Cardiac fibroblast (primary cell): ENCODE measurements around the gene PFN2.

Experiments
- DNase-seq, 2 donors: peaks; one replicate each; pipeline versions ENCODE4 v3.0.0 to v3.0.0-alpha.2; 2010; ENCODE audit warnings: low read depth in 2 of 2
- H3K4me3 ChIP-seq, 2 donors: replicated peaks in 1 of 2; 1 replicate in 1 of 2; 2 replicates in 1 of 2; pipeline ENCODE4 v1.5.1; 2011; ENCODE audit warnings: low read depth in 2 of 2, low read length in 2 of 2, mild to moderate bottlenecking in 2 of 2, moderate library complexity in 1 of 2
- TF ChIP-seq, protein P1 (sequence below): IDR thresholded peaks from one replicate; pipeline ENCODE4 v1.5.1; 2011; ENCODE audit warnings: low read depth, mild to moderate bottlenecking, low read length, inconsistent platforms

The PFN2 gene, protein sequence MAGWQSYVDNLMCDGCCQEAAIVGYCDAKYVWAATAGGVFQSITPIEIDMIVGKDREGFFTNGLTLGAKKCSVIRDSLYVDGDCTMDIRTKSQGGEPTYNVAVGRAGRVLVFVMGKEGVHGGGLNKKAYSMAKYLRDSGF

DNA sequence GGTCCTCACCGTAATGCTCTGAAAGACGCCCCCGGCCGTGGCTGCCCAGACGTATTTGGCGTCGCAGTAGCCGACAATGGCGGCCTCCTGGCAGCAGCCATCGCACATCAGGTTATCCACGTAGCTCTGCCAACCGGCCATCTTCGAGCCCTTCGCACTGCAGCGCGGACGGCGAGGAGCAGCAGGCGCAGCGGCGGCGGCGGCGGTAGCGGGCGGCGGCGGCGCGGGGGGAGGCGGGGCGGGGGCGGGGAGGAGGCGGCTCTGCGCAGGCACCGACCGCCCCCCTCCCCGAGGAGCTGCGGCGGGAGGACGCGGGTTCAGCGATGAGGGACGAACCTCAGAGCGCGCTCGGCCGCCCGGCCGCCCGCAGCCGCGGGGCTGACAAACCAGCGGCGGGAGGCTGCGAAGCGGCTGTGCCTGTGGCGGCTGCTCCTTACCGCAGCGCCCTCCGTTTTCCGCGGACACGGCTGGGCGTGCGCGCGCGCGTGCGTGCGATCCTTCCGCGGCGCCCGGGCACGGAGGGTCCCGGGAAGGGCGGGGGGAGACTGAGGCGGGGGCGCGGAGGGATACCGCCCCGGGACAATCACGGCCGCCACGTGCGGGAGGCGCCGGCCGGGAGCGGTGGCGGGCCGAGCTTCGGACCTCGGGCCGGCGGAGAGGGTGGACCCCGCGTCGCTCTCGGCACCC lies at the start of gene PFN2:
Gene PFN2, minus strand, starts transcription at position 180 of the 687 bp plus-strand sequence. Its CDS starts 39 bp downstream, at position 141.
- peak within 1 kb of the TSS; percentile 84 to 93 for H3K4me3 ChIP-seq
- DNase-seq, result peak; percentile 75 to 92
- TF ChIP-seq, protein P1, sequence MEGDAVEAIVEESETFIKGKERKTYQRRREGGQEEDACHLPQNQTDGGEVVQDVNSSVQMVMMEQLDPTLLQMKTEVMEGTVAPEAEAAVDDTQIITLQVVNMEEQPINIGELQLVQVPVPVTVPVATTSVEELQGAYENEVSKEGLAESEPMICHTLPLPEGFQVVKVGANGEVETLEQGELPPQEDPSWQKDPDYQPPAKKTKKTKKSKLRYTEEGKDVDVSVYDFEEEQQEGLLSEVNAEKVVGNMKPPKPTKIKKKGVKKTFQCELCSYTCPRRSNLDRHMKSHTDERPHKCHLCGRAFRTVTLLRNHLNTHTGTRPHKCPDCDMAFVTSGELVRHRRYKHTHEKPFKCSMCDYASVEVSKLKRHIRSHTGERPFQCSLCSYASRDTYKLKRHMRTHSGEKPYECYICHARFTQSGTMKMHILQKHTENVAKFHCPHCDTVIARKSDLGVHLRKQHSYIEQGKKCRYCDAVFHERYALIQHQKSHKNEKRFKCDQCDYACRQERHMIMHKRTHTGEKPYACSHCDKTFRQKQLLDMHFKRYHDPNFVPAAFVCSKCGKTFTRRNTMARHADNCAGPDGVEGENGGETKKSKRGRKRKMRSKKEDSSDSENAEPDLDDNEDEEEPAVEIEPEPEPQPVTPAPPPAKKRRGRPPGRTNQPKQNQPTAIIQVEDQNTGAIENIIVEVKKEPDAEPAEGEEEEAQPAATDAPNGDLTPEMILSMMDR, result no peak

- no peak overlapping the region for H3K4me3 ChIP-seq
- TF ChIP-seq, protein P1, result no peak
- DNase-seq, result peak in 1 of 2 donors; percentile 11
Observed at GRCh38 chr3:150015901-150016300, 45.2 kb upstream of the PFN2 start.

GRCh38 chr3:150014782-150015181 lies 44.1 kb upstream of the PFN2 start:
- H3K4me3 ChIP-seq, result no peak overlapping the region
- DNase-seq, result no peak
- TF ChIP-seq, protein P1, result no peak

DNA sequence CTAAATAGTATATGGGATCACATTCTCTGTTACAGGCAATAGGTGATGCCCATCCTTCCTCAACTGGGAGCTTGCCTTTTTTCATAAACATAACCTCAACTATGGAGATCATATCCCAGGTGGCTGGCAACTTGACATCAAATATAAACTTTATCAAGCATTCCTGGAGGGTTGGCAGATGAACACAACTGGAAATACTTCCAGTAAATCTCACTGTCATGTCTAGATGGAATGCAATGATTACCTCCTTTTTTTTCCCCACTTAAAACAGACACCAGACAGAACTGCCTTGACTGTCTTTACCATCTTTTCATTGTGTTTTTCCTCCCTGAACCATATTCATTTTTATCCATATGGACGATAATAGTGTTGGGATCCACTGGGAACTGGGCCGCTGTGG lies 43.1 kb upstream of the PFN2 start:
- no peak overlapping the region for H3K4me3 ChIP-seq
- DNase-seq, result no peak
- TF ChIP-seq, protein P1, result no peak

GRCh38 chr3:150006794-150007193 lies 36.1 kb upstream of the PFN2 start:
- TF ChIP-seq, protein P1, result no peak
- no peak overlapping the region for H3K4me3 ChIP-seq
- peak in 1 of 2 donors; percentile 7 for DNase-seq

DNA sequence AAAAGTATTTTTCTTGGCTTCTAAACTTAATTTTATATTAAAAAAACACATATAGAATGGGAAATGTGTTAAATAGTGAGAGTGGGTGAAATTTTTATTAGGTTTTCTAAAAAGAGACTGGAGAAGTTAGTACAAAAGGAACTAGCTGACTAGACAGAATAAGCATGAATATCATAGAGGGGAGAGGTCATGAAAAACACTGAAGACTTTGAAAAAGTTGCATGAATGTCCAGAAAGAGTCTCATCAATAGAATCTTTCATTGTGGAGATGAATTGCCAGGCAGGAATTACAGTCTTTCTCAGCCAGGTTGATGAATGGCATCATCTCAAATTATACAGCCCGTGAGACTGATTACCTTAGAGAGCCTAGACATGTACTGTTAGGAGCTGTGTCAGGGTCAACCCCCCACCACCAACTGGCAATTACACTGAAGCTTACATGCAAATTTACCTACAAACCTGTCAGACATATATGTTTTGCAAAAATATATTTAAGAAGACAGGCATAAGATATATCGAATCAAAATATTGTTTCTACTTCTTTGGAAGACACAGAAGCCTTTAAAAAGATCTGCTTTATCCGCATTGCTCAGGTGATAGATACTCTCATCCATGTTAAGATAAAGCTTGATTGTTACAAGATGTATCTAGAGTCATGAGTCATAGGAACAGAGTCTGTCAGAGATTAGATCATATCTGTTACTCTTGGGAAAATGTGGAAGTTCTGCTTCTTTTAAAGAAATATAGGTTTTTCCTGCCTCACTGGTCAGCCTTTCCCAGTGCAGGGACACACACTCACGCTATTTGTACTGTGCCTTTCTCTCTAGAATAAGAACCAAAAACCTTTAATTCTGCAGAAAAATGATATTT lies 34.8 kb upstream of the PFN2 start:
- TF ChIP-seq, protein P1, result no peak
- no peak overlapping the region for H3K4me3 ChIP-seq
- peak in 1 of 2 donors; percentile 45 for DNase-seq
